ENCODE results near the gene PALM.

PALM gene

GRCh38 chr19:752652-753517 lies 44.1 kb downstream of the PALM start:
- DNase-seq (ENCODE audit: low spot score) = no peak

- DNase-seq (ENCODE audit: low spot score) = no peak
Measured at GRCh38 chr19:754530-754929, 45.8 kb downstream of the PALM start.

GRCh38 chr19:755063-755462 lies 46.3 kb downstream of the PALM start:
- DNase-seq (ENCODE audit: low spot score) = no peak

- DNase-seq (ENCODE audit: low spot score) = peak; percentile 100
Measured at GRCh38 chr19:756236-756635, 47.5 kb downstream of the PALM start.

- no peak for DNase-seq (ENCODE audit: low spot score)
Measured at GRCh38 chr19:756821-757688, 48.3 kb downstream of the PALM start.

GRCh38 chr19:757811-758668 lies 49.3 kb downstream of the PALM start:
- DNase-seq (ENCODE audit: low spot score) = no peak

- no peak for DNase-seq (ENCODE audit: low spot score)
Measured at GRCh38 chr19:763181-763580, 54.4 kb downstream of the PALM start.

- DNase-seq (ENCODE audit: low spot score) = no peak
Measured at GRCh38 chr19:763869-764268, 55.1 kb downstream of the PALM start.

- DNase-seq (ENCODE audit: low spot score) = no peak
Measured at GRCh38 chr19:764301-764700, 55.6 kb downstream of the PALM start.

GRCh38 chr19:765179-765738 lies 56.5 kb downstream of the PALM start:
- DNase-seq (ENCODE audit: low spot score) = no peak

- no peak for DNase-seq (ENCODE audit: low spot score)
Measured at GRCh38 chr19:768424-768823, 59.7 kb downstream of the PALM start.

GRCh38 chr19:769616-770015 lies 60.9 kb downstream of the PALM start:
- no peak for DNase-seq (ENCODE audit: low spot score)

- peak; percentile 81 for DNase-seq (ENCODE audit: low spot score)
Measured at GRCh38 chr19:771332-771785, 62.6 kb downstream of the PALM start.

- DNase-seq (ENCODE audit: low spot score) = no peak
Measured at GRCh38 chr19:772063-772462, 63.3 kb downstream of the PALM start.

GRCh38 chr19:772730-773436 lies 64.1 kb downstream of the PALM start:
- DNase-seq (ENCODE audit: low spot score) = no peak

- no peak for DNase-seq (ENCODE audit: low spot score)
Measured at GRCh38 chr19:776549-776948, 67.8 kb downstream of the PALM start.

- no peak for DNase-seq (ENCODE audit: low spot score)
Measured at GRCh38 chr19:778910-779653, 70.3 kb downstream of the PALM start.

GRCh38 chr19:780935-781334 lies 72.2 kb downstream of the PALM start:
- DNase-seq (ENCODE audit: low spot score) = no peak

GRCh38 chr19:781800-782184 lies 73.1 kb downstream of the PALM start:
- no peak for DNase-seq (ENCODE audit: low spot score)

- DNase-seq (ENCODE audit: low spot score) = no peak
Measured at GRCh38 chr19:782185-782877, 73.6 kb downstream of the PALM start.

Data from NAMALWA (cell line).